NCI-H69 (cell line): Measurements from ENCODE around the gene LIMS4.
"Not testable (repeated sequence)": the region's sequence is repeated elsewhere in the genome, so short reads cannot be mapped to it uniquely, and the experiment has no call there.

Experiments used
- DNase-seq: peaks from one replicate; lab custom pipeline; 2025; lab: John Stamatoyannopoulos, UW

LIMS4 gene

DNA sequence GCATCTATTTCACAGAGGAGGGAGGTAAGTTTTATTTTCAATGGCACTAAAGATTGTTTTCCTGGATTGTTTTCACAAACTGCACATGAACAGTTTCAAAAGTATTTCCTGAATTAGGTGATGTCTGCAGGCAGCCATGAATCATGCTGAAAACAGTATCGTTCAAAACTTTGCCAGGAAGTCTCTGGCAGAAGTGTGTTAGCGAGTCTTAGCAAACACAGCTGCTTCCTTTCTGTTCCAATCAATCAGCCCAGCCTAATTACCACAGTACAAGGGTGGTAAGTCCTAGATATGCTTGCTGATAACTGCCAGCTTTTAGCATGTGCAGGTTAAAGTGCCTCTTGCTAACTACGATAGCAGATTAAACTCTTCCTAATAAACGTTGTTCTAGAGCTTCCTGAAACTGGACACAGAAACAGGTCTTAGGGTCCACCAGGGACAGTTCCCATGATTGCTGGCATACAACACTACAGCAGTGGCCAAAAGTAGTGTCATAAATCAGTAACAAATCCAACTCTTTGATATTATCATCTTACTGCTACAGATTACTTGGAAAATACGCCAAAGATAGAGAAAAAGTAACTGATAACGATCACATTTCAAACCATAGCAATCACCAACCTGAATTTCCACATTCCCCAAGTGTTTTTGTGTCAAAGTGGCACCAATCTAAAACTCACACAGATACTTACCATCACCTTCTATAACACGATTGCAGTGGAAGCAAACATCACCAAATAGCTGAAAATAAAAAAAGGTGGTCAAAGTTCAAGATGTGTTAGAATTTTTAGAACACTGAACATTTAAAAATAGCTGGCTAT, 23.3 kb downstream of the LIMS4 start:
- DNase-seq, result not testable (repeated sequence)

DNA sequence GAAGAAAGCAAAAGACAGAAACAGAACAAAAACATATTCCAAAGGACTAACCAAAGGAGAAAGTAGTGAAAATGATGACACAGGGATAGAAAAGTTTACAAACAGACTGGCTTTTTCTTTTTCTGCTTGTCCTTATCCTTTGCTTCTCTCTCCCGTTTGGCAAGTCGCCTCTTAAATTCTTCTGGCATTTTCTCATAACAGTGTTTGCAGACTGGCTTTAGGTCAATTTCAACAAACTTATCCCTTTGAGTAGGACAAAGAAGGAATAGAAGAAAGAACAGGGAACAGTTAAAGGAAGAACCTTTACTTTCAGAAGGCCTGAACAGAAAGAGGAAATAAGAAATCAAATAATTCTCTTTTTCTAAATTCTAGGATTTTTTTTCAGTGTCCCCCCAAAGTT, 26.0 kb downstream of the LIMS4 start:
- DNase-seq, result not testable (repeated sequence)

DNA sequence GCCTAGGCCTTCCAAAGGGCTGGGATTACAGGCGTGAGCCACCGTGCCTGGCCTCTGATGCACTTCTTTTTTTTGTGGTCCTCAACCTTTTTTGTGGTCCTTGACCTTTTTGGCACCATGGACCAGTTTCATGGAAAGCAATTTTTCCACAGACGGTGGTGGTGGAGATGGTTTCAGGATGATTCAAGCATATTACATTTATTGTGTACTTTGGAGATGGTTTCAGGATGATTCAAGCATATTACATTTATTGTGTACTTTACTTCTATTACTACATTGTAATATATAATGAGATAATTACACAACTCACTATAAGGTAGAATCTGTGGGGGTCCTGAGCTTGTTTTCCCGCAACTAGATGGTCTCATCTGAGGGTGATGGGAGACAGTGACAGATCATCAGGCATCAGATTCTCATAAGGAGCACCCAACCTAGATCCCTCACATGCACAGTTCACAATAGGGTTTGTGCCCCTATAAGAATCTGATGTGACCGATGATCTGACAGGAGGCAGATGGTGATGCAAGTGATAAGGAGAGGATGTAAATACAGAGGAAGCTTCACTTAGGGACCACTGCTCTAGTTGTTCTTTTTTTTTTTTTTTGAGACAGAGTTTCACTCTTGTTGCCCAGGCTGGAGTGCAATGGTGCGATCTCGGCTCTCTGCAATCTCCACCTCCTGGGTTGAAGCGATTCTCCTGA, 29.2 kb downstream of the LIMS4 start:
- DNase-seq, result not testable (repeated sequence)

DNA sequence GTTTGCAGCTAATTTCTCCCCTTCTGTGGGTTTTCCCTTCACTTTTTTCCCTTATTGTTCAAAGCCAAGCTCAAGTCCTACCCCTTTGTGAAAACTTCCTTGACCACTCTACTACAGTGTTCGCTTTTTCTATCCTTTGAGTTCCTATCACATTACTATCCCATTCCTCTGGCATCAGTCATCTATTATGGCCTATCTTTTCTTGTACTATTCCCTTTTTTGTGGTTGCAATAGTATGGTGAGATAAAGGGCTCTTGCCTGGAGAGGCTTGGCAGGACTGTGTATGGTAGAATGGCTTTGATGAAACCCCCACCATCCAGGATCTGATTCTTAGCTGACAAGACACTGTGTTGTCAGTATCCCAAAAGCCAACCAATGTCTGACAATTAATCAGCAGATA, 30.7 kb downstream of the LIMS4 start:
- not testable (repeated sequence) for DNase-seq

DNA sequence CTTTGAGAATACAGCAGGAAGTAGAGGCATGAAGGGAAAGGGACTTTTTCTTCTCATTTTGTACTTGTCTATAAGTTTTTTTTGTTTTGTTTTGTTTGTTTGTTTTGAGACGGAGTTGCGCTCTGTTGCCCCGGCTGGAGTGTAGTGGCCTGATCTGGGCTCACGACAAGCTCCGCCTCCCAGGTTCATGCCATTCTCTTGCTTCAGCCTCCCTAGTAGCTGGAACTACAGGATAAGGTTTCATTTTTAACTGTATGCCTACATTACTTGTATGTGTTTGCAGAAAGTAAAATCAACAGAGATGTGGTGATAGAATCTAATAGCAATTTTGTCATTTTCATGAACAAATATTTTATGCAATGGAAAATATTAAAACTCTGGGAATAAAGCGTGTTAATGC, 38.1 kb downstream of the LIMS4 start:
- not testable (repeated sequence) for DNase-seq

DNA sequence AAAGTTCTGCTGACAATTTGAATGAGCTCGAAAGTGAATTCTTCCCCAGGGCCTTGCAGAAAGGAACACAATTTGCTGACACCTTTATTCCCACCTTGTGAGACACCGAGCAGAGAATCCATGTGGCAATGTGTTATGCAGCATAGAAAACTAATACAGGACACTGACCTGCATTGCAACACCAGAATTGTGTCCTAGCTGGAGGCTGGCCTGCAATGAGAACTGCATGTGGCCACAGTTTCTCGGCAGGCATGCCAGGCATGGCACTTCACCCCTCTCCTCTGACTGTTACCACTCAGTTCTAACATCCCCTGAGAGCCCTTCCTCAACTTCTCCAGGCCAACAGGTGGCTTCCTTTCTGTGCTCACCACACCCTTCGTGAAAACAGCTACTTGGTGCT, 46.9 kb downstream of the LIMS4 start:
- DNase-seq, result not testable (repeated sequence)

DNA sequence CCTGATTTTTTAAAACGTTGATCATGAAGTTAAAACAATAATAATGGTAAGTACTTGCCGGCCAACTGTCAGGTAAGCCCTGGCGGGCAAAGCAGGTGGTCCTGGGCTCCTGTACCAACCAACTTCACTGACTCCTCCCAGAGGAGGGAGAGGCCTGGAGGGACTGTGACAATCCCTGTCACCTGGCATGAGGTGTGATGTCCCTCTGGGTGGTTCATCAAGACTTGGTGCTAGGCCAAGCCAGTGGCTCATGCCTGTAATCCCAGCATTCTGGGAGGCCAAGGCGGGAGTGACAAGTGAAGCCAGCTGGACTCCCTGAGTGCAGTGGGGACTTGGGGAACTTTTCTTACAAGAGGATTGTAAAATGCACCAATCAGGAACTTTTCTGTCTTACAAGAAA, 48.2 kb downstream of the LIMS4 start:
- DNase-seq, result not testable (repeated sequence)

DNA sequence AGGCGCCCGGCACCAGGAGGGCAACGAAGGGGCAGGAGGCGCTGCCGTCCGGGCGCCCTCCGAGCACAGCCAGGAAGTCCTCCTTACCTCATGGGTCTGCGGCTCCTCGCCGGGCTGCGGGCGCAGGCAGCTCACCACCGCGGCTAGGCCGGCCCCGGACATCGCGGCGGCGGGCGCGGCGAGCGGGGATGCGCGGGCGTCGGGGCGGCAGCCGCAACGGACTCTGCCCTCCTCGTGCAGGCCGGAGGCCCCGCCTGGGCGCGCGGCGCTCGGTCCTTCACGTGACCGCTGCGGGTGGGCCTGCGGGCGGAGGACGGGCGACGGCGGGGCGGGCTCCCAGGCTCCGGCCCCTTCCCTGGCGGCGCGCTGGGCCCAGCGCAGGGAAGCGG, 49.0 kb downstream of the LIMS4 start:
- not testable (repeated sequence) for DNase-seq

DNA sequence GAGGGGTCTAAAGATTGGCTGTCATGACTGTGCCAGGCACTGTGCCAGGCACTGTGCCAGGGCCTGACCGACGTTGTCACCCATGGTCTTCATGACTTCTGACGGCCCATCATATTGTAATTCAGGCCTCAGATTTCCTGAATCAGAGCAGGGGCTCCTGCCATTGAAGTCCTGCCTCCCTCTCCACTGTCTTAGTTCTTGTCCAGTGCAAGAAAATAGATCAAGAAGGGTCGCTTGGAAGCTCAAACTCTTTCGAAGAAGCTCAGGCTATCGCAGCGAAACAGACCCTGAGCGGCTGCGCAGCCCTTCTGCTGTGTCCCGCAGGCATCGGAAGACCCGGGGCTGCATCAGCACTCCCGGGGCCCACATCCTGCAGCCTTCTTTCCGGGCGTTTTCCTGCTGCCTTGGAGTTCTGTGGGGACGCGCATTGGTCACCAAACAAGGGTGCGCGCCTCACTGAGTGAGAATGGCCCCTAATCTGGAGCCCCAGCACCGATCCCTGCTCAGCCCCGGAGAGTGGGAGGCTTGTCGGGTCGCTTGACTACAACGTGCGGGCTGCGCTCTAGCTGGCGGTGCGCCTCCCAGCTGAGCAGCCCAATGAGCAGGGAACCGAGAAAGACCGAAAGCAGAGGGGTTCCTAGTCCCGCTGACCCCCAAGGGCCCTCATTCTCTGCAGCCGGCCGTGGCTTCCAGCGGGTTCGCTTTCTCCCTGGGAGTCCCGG, 49.6 kb downstream of the LIMS4 start:
- DNase-seq, result not testable (repeated sequence)

DNA sequence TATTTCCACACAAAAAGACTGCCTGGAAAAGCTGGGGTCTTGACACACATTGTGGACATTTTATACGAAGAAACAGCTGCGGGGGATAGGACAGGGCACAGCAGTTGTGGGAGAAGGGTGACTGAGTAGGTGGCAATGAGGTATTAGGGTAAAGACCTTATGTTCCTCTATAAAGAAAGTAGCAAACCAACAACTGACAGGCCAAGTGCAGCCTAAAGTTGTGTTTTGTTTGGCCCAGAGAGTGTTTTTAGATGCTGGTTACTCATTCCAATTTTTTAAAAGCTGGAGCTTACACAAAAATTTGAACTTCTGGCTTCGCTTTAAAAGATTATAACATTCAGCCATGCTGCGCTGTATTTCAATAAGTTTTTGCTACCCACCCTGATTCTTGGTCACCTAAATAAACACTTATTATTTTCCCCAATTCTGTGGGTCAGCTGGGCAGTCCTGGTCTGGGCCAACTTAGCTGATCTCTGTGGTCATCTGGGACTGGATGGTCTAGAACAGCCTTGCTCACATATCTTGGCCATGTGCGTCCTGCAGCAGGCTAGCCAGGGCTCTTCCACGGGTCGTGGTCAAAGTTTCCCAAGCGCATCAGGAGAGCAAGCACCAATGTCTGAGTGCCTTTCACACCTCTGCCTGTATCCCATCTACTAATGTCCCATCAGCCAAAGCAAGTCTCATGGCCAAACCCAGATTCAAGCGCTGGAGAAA, 51.8 kb downstream of the LIMS4 start:
- not testable (repeated sequence) for DNase-seq

DNA sequence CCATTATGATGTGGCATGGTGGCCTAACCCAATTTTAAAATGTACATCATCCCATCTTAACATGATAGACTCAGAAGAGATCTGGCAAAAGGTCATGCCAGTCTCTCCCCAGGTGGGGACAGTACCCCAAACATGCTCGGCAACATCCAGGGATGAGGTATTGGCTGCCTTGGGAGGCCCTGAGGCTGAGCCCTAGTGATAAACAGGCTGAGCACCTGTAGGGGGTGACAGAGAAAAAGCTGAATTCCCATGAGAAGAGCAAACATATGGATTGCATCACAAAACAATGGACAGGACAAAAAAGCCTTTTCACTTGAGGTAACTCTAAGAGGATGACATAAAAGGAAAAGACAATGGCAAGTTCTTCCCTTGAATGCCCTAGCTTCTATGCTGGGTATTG, 65.5 kb downstream of the LIMS4 start:
- not testable (repeated sequence) for DNase-seq

DNA sequence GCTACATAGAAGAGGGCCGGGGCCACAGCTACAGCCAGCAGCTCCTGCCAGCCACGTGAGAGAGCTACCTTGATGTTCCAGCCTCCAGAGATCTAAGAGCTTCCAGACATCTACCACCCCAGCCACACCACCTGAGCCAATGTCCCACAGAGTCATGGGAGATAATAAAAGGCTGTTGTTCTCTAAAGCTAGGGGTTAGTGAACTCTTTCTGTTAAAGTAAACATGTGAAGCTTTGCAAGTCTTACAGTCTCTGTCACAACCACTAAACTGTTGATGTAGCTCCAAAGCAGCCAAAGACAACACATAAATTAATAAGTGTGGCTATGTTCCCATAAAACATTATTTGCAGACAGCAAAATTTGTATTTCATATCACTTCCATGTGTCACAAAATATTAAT, 67.6 kb downstream of the LIMS4 start:
- DNase-seq, result not testable (repeated sequence)

DNA sequence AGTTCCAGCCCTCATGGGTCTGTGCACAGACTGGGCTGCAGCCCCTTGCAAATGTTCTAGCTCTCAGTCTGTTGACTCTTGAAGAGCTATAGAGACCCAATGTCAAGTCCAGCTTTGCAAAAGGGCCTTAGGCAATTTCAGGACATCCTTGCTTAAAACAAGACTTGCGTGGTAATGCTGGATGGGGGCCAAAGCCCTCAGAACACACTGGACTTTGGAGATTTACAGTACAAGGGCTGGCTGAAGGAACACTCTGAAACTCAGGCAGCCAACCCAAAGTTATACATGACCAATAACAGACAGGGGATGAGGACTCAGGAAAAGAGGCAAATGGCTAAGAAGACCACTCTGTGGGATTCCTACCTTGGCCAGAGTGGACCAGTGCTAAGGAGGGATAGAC, 68.4 kb downstream of the LIMS4 start:
- not testable (repeated sequence) for DNase-seq

DNA sequence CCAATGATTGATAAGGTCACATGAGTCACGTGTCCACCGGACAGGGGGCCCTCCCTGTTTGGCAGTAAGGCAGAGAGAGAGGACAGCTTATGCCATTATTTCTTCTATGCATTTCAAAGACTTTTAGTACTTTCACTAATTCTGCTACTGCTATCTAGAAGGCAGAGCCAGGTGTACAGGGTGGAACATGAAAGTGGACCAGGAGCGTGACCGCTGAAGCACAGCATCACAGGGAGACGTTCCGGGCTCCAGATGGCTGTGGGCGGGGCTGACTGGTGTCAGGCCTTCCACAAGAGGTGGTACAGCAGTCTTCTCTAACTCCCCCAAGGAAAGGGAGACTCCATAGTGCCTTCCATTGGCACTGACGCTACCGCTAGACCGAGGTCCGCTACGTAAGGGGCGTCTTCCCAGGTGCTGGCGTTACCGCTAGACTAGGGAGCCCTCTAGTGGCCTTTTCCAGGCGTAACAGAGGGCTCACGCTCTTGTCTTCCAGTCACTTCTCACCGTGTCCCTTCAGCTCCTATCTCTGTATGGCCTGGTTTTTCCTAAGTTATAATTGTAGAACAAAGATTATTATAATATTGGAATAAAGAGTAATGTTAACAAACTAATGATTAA, 71.5 kb downstream of the LIMS4 start:
- DNase-seq, result not testable (repeated sequence)

DNA sequence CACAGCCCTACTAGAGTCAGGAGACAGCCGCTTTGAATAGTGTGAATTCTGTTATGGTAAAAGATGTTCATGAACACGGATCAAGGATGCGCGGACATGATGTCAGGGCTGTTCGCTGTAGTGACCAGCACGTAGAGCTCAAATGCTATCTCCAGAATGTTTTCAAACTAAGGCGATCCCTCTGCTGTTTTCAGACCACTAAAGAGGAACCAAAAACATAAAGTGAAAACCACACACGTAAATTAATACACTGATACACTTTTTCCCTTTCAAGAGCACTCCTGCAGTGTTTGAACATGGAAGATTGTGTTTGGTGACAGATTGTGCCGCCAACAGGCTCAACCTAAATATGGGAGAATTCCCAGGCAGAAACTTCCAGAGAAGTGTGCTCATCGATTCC, 73.2 kb downstream of the LIMS4 start:
- not testable (repeated sequence) for DNase-seq

DNA sequence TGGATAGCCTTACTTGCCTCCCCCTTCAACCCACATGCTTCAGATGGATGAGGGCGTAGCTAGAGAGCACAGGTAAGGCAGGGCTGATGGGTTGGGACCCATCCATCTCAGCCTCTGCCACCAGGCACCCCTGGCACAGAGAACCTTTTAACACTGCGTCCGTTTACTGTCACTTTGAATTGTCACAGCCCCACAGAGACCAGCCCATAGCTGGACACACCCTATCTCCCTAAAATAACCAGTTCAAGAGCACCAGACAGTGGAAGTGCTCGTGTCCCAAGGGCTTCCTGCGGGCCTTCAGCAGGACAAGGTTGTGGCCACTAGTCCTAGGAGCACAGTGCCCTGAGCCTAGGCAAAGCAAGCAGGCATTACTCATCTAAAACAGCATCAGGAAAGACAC, 76.6 kb downstream of the LIMS4 start:
- not testable (repeated sequence) for DNase-seq
